Stomach (tissue), 9 donors: ENCODE data around the gene VAV3. TPM values are rescaled to one million over a fixed set of nuclear protein-coding genes. Genes with fewer than 3 reads are reported as not detected.
A peak's percentile ranks its signal among the peaks of the same experiment; 100 is the strongest.

Experiments used
- DNase-seq, 2 donors: peaks; one replicate each; pipeline versions ENCODE4 v3.0.0 to v3.0.0-alpha.2; 2013 to 2019
- H3K27ac ChIP-seq, 5 donors: fragments of 200-600 bp in 4 of 5; sonication (generic) in 4 of 5; one replicate each; pipeline ENCODE4 v1.5.1; 2013 to 2019; ENCODE audit warnings: mild to moderate bottlenecking in 1 of 5, moderate library complexity in 1 of 5
- H3K27me3 ChIP-seq, 3 donors: fragments of 200-600 bp; sonication (generic); one replicate each; pipeline ENCODE4 v1.5.1; 2017 to 2019; ENCODE audit warnings: mixed run types in 1 of 3
- H3K36me3 ChIP-seq, 4 donors: fragments of 200-600 bp; sonication (generic); 1 replicate in 3 of 4; 2 replicates in 1 of 4; pipeline ENCODE4 v1.5.1; 2016 to 2019
- H3K4me1 ChIP-seq, 4 donors: fragments of 200-600 bp; sonication (generic); one replicate each; pipeline ENCODE4 v1.5.1; 2016 to 2019
- H3K4me3 ChIP-seq, 4 donors: fragments of 200-600 bp; sonication (generic) in 3 of 4; one replicate each; pipeline ENCODE4 v1.5.1; 2016 to 2019; ENCODE audit warnings: mild to moderate bottlenecking in 1 of 4
- H3K9me3 ChIP-seq, 4 donors: fragments of 200-600 bp; sonication (generic); one replicate each; pipeline ENCODE4 v1.5.1; 2016 to 2019
- CTCF ChIP-seq, 7 experiments: fragments of 450-650 bp in 4 of 7; fragments of 200-600 bp in 3 of 7; sonication (generic) in 3 of 7; IDR thresholded peaks; one replicate each; pipeline ENCODE4 v1.5.1; 2016 to 2019; ENCODE audit warnings: antibody characterized with exemption in 7 of 7, control low read depth in 2 of 7, mild to moderate bottlenecking in 1 of 7
- EP300 ChIP-seq: sonication (generic); formaldehyde crosslinking; IDR thresholded peaks from one replicate; pipeline ENCODE4 v1.6.1; 2017; ENCODE audit warnings: antibody characterized with exemption
- POLR2A ChIP-seq, 4 donors: fragments of 450-650 bp; IDR thresholded peaks; one replicate each; pipeline ENCODE4 v1.6.1; 2016; ENCODE audit warnings: antibody characterized with exemption in 4 of 4, control low read depth in 2 of 4, mild to moderate bottlenecking in 1 of 4, moderate library complexity in 1 of 4
- POLR2AphosphoS5 ChIP-seq, 3 donors: sonication (generic); formaldehyde crosslinking; IDR thresholded peaks; one replicate each; pipeline ENCODE4 v1.6.1; 2016; ENCODE audit warnings: antibody characterized with exemption in 3 of 3
- WGBS, 5 donors: extraction: QIAGEN DNeasy Blood & Tissue Kit in 3 of 5; methylation state at CpG; one replicate each; pipeline versions ENCODE4 v1.1.5 to v1.1.7; 2013 to 2018; 5-methylcytosine and 5-hydroxymethylcytosine counted together
- intact Hi-C: fragments of 100-400 bp; cut with DNase I; formaldehyde crosslinking; loops from one replicate; pipeline ENCODE4 v1.15.1; 2023; ENCODE audit warnings: low total_unique reads
- polyA plus RNA-seq, 3 donors: library from polyadenylated mRNA; stranded (reverse); fragments of 200-250 nt; gene quantifications; one replicate each; pipeline ENCODE4 v1.2.3, GENCODE V29; 2013
- total RNA-seq, 5 donors: library from RNA; depleted of rRNA; stranded (reverse); fragments of >200 nt; gene quantifications; one replicate each; pipeline versions ENCODE4 v1.1.0 to v1.2.3, GENCODE V29; 2014 to 2016
- donor health status: healthy with polysubstance abuse.
- donor health status: Bipolar disorder and iron deficiency.
- donor health status: healthy.

The VAV3 gene
- total and polyA plus RNA-seq, 8 donors = 5.7 to 29.3 (median 6.9) TPM

DNA sequence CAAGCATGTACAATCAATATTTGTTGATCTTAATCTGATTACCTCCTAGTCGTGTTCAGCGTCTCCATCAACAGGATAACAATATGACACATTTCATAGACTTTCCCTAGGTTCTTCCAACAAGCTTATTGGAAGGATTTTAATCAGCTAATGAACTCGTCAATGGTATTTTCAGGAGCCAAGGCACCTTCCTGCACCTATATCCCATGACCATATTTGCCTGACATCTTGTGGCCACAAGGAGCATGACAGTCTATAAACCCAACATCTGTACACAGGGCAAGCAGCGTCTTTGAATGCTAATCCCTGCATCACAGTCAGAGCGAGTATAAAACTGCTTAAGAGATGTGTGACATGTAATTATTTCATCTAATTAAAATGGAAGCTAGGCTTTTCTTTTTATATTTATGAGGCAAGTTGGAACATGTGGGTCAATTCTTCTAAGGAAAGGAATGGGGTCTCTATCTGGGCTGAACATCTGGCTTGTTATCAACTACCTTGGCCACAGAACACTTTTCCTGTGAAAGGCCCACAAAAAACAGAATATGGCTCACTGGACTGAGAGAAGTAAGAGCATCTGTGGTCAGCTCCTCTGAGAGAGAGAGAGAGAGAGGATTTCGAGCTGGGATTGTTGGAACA is 435.4 kb downstream of the VAV3 start:
- Histone ChIP-seq H3K27me3 (no peaks in the 10 kb centered on the region), H3K9me3 (no peaks in the 10 kb centered on the region), H3K36me3 (no peaks in the 10 kb centered on the region), H3K27ac (no peak overlapping the region), H3K4me1 (no peaks in the 10 kb centered on the region), H3K4me3 (no peak overlapping the region)
- intact Hi-C loops = no loop called here
- TF ChIP-seq POLR2AphosphoS5 (IDR thresholded peaks at IDR 0.05) = peak in 1 of 3 donors; percentile 30
- TF ChIP-seq CTCF (IDR thresholded peaks at IDR 0.05) = peak in 6 of 7 experiments; percentile 21 to 82 (median 58)
- no peak for TF ChIP-seq EP300
- TF ChIP-seq POLR2A (IDR thresholded peaks at IDR 0.05) = no peak
- peak in 1 of 2 donors; percentile 77 for DNase-seq
- WGBS, 5 donors = 18 to 23% (median 22%) methylated on average over 6 of the region's 6 CpGs

DNA sequence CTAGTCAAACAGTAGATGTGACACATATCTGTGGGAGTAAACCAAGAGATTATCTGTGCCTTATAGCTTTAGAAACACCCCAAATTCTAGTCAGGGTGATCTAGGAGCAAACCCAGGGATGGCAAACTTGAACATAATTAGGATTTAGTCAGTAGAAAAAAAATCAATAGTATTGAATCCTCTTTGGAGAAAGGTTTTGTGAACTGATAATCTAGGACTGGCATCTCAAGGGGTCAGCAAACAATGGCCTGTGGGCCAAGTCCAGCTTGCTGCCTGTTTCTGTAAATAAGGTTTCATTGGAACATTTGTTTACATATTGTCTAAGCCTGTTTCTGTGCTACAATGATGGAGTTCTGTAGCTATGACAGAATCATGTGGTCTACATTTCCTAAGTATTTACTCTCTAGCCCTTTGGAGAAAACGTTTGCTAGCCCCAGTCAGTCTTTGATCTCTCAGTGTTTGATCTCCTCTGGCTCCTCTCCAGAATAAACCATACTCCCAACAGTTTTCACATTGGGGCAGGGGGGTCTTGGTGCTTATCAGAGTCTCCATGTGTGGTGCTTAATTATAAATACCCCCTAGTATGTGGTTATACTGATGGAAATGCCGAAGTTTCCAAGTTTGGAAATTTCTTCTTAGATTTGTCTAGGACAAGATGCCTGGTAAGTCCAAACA is 438.3 kb downstream of the VAV3 start:
- no peak for TF ChIP-seq POLR2A (IDR thresholded peaks at IDR 0.05)
- no peak for TF ChIP-seq EP300
- TF ChIP-seq POLR2AphosphoS5 (IDR thresholded peaks at IDR 0.05) = no peak
- no peak for TF ChIP-seq CTCF (IDR thresholded peaks at IDR 0.05)
- Histone ChIP-seq H3K27ac (no peak overlapping the region), H3K4me3 (no peak overlapping the region), H3K4me1 (no peaks in the 10 kb centered on the region), H3K27me3 (no peaks in the 10 kb centered on the region), H3K9me3 (no peaks in the 10 kb centered on the region), H3K36me3 (no peaks in the 10 kb centered on the region)
- intact Hi-C loops = no loop called here
- DNase-seq = no peak
- WGBS, 5 donors = 21 to 40% (median 29%) methylated on average over 2 of the region's 2 CpGs

DNA sequence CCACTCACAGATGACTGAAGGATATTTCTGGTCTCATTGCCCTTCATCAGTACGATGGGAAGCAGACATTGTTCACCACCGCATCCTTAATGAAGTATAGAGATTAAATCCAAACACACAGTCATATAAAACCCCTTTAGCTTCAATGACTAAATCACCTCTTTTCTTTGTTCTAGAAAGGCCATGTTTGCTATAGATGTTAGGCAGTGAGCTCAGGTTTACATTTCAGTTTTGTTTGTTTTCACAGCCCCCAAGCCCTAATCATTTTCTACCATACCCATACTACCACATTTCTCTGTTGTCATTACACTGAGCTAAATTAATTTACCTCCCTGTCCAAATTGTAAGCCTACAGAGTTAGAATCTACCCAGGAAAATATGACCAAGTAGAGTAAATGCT is 439.0 kb downstream of the VAV3 start:
- TF ChIP-seq POLR2AphosphoS5 (IDR thresholded peaks at IDR 0.05) (no peak), EP300 (no peak), POLR2A (IDR thresholded peaks at IDR 0.05) (no peak), CTCF (IDR thresholded peaks at IDR 0.05) (no peak)
- Histone ChIP-seq H3K9me3 (no peaks in the 10 kb centered on the region), H3K27me3 (no peaks in the 10 kb centered on the region), H3K4me3 (no peak overlapping the region), H3K36me3 (no peaks in the 10 kb centered on the region), H3K27ac (no peak overlapping the region), H3K4me1 (no peaks in the 10 kb centered on the region)
- 60 to 78% (median 64%) methylated on average over 2 of the region's 2 CpGs for WGBS, 5 donors
- intact Hi-C loops = no loop called here
- DNase-seq = no peak

DNA sequence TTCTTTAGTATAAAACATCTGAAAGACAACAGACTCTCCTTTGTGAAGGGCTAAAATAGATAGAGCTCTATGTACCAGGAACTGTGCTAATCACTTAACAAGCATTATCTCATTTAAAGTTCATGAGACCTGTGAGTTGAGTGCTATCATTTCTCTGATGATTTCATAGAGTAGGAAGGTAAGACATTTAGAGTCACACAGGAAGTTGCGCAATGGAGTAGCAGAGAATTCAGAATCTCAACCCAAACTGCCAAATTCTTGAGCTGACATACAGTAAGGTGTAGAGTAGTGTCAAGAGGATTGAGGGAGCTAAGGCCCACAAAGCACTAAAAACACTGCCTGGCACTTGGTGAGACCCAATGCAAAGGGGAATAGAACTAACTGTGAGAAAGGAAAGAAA is 439.8 kb downstream of the VAV3 start:
- Histone ChIP-seq H3K9me3 (no peaks in the 10 kb centered on the region), H3K27ac (no peak overlapping the region), H3K36me3 (no peaks in the 10 kb centered on the region), H3K4me1 (no peaks in the 10 kb centered on the region), H3K4me3 (no peak overlapping the region), H3K27me3 (no peaks in the 10 kb centered on the region)
- intact Hi-C loops = no loop called here
- TF ChIP-seq EP300 (no peak), POLR2AphosphoS5 (IDR thresholded peaks at IDR 0.05) (no peak), CTCF (IDR thresholded peaks at IDR 0.05) (no peak), POLR2A (IDR thresholded peaks at IDR 0.05) (no peak)
- no peak for DNase-seq
- 95 to 100% (median 98%) methylated on average over 1 of the region's 1 CpG for WGBS, 5 donors
